HG03025 (cell line): ENCODE data around the gene ZNF559.
"Not testable (repeated sequence)": the region's sequence is repeated elsewhere in the genome, so short reads cannot be mapped to it uniquely, and the experiment has no call there.

Experiments used
- ATAC-seq: cut with Tn5 transposase; IDR thresholded peaks from one replicate; pipeline ENCODE4 v1.9.1; 2021; ENCODE audit warnings: mild to moderate bottlenecking, moderate library complexity; ENCODE audit not compliant: unreplicated experiment, low FRiP score

ZNF559 gene

DNA sequence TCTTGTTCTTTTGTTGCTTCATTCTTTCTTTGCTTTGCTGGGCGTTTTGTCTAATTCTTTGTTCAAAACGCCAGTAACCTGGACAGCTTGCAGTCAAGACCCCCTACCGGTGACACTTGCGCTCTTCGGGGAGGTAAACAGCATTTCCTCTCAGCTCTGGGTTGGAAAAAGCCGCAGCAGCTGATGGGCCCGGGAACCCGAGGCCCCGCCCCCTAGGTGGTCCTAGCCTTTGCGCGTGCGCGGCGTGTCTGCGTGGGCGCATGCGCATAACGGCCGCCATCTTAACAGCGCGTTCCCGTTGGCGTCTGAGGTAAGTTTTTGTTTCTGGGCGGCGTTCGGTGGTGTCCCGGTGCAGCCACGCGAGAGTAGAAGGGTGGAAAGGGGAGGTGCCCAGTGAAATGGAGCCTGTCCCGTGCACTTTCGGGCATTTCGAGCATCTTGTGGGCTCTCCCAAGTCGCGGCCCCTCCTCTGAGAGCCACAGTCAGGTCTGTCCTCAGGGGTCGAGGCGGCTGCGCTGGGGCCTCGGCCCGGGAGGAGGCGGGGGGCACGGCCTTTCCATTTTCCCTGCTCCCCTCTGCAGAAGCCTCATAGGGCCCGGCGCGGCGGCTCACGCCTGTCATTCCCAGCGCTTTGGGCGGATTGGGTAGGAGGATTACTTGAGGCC is at the start of gene ZNF559:
Gene ZNF559, plus strand, starts transcription at position 261 of the 665 bp plus-strand sequence. CDS start 14,371 bp downstream, outside the sequence.
- ATAC-seq: peak; percentile 88

DNA sequence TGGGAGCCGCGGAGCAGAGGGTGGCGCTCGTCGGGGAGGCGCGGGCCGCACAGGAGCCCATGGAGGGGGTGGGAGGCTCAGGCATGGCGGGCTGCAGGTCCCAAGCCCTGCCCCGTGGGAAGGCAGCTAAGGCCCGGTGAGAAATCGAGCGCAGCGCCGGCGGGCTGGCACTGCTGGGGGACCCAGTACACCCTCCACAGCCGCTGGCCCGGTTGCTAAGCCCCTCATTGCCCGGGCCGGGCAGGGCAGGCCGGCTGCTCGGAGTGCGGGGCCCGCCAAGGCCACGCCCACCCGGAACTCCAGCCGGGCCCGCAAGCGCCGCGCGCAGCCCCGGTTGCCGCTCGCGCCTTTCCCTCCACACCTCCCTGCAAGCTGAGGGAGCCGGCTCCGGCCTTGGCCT is 40.5 kb upstream of the ZNF559 start:
- not testable (repeated sequence) for ATAC-seq

DNA sequence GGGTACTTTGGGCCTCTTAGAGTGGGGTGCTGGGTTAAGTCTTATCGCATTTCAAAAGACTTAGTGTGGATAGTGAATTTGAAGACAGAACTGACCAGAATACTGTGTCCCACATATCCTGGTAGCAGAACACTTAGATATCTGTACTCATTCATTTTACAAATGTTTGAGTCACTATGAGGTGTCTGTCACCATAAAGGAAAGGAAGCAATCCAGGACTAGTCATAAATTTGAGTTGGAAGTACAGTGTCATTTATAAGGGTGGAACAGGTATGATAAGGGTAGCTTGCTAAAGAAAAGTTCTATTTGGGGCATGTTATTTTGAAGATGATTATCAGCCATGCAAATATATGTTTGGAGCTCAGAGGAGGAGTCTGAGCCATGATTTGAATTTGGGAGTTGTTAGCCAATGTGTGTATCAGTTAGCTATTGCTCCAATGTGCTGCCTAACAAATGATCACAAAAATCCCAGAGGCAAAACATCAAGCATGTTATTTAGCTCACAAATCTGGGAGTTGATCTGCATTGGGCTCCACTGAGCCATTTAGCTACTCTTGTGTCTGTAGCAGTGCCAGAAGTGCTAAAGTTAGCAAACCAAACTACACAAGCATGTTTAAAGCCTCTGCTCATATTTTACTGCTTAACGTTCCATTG is 34.6 kb upstream of the ZNF559 start:
- ATAC-seq: no peak

DNA sequence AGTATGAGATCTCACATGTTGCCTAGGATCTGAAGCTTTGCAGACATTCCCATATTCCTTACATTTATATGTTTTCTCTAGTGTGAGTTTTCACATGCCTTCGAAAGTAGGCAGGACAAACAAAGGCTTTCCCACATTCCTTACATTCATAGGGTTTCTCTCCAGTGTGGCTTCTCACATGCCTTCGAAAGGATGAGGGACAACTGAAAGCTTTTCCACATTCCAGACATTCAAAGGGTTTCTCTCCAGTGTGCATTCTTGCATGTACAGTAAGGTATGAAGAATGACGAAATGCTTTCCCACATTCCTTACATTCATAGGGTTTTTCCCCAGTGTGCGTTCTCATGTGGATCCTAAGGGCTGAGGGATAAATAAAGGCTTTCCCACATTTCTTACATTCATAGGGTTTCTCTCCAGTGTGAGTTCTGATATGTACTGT is 28.5 kb upstream of the ZNF559 start:
- no peak for ATAC-seq

DNA sequence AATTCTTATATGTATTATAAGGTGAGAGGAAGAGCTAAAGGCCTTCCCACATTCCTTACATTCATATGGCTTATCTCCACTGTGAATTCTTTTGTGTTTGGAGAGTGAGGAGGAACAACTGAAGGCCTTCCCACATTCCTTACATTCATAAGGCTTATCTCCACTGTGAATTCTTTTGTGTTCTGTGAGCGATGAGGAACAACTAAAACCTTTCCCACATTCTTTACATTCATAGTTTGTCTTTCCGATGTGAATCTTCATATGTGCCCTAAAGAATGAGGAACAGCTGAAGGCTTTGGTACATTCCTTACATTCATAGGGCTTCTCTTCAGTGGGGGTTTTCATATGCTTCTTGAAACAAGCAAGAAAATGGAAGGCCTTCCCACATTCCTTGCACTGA is 27.6 kb upstream of the ZNF559 start:
- no peak for ATAC-seq

DNA sequence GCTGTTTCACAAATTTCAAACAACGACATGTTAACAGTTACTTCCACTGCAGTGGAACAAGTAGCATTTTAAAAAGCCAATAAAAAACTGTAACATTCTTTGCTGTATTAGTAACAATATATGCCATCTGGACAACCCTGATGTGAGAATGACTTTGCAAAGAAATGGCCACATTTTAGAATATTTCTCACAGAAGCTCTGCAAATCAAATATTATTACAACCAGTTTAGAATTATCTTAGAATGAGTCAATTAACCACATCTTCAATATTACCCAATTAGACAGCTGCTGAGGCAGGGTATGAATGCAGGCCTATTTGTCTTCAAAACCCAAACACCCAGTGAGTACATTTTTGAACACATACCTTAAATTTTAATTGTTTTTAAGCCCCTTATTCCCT is 17.5 kb upstream of the ZNF559 start:
- no peak for ATAC-seq

DNA sequence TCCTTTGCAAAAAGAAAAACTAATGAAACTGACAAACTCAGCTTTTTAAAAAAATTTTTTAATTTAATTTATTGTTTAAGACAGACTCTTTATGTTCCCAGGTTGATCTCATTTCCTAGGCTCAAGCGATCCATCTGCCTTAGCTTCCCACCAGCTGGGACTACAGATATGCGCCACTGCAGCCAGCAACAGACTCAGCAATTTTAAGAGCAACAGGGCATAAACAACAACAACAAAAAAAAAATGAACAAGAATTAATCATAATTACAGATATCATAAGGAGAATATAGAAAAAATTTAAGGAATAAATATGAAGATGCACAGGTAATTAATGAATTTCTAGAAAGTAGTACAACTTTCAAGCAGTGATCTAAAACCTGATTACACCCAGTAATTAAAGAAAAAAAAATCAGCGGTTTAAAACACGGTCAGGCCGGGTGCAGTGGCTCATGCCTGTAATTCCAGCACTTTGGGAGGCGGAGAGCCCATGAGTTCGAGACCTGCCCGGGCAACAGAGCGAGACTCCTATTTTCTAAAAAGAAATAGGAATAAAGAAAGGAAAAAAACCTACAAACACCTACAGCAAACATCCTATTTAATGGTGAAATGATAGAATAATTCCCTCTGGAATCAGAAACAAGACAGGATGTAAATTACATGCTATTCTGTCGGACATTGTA is 15.7 kb upstream of the ZNF559 start:
- ATAC-seq: no peak

DNA sequence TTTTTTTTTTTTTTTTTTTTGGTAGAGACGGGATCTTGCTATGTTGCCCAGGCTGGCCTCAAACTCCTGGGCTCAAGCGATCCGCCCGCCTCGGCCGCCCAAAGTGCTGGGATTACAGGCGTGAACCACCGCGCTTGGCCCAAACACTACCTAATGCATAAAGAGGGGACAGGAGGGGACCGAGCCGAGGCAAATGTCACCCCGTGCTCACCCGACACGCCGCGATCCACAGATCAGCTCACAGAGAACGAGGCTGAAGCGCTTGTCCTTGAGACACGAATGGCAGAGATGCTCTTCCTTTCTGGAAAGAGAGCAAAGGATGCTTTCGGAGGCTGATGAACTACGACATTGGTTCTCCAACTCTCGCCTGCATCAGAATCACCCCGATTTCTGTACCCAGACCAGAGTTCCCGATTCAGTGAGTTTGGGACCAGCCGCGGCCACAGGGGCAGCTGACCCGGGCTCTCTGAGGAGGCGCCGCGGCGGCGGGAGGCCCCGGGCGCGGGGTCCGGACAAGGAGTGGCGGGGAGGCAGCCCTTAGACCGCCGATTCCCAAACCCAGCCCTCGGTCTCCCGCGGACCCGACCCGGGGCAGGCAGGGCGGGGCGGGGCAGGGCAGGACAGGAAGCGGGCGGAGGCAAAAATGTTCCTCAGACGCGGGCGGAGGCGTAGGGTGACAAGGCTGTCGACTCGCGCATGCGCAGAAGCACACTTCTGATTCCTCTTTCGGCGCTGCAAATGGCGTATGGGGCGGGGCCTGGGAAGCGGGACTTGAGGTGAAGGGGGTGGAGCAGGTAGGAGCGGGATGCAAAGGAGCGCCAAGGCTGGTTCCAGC is 14.6 kb upstream of the ZNF559 start, which contains the start of gene ZNF699:
Gene ZNF699, minus strand, starts transcription at position 700 of the 835 bp plus-strand sequence. CDS start 4,719 bp downstream, outside the sequence.
- ATAC-seq: peak; percentile 86

DNA sequence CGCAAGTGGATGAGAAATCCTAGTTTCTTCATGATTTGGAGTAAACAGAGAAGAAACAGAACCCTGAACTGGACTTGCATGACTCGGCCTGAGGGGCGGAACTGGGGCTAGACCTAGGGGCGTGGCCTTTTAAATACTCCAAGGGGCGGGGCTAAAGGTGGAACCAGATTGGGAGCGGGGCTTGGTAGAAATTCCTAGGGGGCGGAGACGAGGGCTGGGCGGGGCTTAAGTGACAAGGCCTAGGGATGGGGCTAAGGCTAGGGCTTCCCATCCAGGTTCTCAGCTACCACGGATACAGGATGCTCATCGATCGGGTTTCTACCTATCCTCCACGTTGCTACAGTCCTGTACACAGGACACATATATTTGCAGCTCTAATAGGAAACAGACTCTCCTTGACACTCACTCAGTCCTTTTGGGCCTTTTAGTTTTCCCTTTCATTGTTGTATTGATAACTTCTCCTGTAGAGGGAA is 14.0 kb upstream of the ZNF559 start:
- ATAC-seq: peak; percentile 54

DNA sequence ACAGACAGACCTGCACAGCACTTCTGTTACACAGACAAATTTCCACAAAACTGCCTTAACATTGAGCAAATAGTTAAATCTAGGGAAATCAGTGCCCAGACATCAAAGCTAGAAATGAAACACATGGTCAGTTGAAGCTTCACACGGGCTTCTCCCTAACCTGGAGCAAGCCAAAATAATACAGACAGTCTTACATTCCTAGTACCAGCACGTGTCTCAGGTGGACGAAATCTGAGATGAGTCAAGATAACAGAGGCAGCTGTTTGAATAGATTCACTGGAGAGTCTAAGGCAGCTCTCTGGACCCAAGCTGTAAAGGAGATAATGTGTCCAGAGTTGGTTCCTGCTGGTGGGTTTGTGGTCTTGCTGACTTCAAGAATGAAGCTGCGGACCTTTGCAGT is 10.2 kb upstream of the ZNF559 start:
- no peak for ATAC-seq

DNA sequence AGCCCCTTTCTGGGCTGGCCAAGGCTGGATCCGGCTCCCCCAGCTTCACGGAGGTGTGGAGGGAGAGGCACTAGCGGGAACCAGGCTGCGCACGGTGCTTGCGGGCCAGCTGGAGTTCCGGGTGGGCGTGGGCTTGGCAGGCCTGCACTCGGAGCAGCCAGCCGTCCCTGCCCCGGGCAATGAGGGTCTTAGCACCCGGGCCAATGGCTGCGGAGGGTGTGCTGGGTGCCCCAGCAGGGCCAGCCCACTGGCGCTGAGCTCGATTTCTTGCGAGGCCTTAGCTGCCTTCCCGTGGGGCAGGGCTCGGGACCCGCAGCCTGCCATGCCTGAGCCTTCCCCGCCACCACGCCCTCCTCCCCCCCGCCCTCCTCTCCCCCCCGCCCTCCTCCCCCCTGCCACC is 2.6 kb upstream of the ZNF559 start:
- ATAC-seq: no peak

DNA sequence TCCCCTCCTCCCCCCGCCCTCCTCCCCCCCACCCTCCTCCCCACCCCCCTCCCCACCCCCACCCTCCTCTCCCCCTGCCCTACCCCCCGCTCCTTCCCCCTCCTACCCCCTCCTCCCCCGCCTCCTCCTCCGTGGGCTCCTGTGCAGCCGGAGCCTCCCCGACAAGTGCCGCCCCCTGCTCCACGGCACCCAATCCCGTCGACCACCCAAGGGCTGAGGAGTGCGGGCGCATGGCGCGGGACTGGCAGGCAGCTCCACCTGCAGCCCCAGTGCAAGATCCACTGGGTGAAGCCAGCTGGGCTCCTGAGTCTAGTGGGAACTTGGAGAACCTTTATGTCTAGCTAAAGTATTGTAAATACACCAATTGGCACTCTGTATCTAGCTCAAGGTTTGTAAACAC is 2.2 kb upstream of the ZNF559 start:
- not testable (repeated sequence) for ATAC-seq

DNA sequence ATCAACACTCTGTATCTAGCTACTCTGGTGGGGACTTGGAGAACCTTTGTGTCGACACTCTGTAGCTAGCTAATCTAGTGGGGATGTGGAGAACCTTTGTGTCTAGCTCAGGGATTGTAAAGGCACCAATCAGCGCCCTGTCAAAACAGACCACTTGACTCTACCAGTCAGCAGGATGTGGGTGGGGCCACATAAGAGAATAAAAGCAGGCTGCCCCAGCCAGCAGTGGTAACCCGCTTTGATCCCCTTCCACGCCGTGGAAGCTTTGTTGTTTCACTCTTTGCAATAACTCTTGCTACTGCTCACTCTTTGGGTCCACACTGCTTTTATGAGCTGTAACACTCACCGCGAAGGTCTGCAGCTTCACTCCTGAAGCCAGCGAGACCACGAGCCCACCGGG is 1.8 kb upstream of the ZNF559 start:
- ATAC-seq: not testable (repeated sequence)

DNA sequence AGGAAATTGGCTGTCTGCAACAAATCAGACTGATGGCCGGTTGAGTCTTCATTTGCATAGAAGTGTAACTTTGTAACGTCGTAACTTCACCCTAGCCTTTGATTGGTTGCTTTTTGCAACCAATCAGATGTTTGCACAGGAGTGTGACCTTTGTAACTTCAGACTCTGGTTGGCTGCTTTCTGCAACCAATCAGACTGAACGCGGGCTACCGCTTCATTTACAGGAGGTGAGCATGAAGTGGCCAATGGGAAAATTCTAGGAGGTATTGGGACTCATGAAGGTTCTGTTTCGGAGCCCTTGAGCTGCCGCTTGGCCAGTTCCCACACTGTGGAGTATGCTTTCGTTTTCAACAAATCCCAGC is 441 bp upstream of the ZNF559 start:
- peak; percentile 29 for ATAC-seq

DNA sequence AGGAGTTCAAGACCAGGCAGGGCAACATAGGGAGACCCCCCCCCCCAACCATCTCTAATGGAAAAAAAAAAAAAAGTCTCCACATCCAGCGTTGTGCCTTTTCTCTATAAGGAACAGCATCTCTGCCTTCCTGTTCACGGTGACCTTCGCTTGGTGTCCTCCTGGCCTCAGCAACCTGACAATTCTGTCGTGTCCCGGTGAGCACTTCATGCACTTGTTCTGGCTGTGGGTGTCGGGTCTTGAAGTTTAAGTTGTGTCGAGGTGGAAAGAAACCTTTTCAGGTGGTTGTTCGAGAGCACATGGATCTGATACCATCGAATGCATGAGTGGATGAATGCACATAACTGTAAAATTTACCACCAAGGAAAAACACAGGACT is 594 bp downstream of the ZNF559 start:
- ATAC-seq: no peak

DNA sequence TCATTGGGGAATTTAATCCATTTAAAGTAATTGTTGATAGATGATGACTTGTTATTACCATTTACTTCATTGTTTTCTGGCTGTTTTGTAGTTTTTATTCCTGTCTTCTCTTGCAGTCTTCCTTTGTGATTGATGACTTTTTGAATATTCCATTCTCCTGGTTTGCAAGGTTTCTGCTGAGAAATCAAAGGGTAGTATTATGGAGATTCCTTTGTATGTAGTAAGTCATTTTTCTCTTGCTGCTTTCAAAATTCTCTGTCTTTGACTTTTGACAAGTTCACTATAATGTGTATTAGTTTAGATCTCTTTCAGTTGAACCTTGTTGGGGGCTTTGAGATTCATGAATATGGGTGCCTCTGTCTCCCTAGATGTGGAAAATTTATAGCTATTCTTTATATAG is 6.0 kb downstream of the ZNF559 start:
- ATAC-seq: no peak

DNA sequence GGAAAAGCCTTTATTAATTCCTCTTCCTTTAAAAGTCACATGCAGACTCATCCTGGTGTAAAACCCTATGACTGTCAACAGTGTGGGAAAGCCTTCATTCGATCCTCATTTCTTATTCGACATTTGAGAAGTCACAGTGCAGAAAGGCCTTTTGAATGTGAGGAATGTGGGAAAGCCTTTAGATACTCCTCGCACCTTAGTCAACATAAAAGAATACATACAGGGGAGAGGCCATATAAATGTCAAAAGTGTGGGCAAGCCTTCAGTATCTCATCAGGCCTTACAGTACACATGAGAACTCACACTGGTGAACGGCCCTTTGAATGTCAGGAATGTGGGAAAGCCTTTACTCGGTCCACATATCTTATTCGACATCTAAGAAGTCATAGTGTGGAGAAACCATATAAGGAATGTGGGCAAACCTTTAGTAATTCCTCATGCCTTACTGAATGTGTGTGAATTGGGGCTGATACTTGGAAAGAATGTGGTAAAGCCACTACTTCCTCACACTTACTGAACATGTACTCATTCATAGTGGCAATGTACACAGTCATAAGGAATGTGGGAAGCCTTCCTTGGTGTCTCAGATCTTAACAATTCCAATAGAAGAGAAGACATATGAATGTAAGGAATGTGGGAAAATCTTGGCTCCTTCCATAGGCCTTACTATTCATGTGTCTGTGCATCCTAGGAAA is 18.8 kb downstream of the ZNF559 start:
- no peak for ATAC-seq

DNA sequence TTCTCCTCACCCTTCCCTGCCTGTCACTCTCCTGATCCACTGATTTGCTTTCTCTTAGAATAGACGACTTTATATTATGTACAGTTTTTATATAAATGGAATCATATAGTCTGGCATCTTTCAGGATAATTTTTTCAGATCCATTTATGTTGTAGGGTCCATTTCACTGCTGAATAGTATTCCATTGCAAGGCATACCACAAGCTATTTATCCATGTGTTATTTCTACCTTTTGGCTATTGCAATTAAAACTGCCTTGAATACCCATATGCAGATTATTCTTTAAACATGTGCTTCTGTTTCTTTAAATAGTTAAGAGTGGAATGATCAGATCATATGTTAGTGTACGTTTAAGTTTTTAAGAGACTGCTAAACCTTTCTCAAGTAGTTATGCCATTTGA is 21.0 kb downstream of the ZNF559 start:
- no peak for ATAC-seq

DNA sequence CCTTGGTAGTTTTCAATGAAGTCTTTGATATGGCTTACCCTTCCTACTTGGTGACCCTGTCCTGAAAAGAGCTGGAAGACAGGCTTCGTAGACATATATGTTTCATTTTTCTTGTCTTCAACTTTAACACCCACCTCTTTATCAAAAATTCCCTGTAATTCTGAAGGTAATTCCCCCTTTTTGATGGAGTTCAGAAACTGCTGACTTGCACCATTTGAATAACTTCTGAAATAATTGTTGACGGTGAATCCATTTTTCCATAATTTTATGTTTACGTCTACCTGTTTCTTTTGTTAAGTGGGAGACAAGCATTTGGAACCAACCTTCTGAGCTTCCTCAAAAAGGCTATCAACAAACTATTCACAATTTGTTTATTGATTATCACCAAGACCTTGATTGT is 24.3 kb downstream of the ZNF559 start:
- ATAC-seq: no peak

DNA sequence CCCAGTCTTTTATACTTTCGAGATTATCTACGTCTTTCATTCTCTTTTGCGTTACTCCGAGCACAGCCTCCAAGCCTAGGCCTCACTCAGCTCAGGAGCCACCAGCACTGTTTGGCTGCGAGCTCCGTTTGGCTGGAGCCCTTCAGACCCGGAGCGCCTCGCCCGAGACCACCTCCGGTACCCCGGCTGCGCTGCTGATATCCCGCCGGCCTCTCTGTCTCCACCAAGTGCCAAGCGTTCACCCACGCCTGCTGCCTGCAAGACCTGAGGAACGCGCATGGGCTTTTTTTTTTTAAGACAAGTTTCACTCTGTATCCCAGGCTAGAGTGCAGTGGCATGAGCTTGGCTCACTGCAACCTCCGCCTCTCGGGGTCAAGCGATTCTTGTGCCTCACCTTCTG is 24.7 kb downstream of the ZNF559 start:
- no peak for ATAC-seq
